Breast epithelium (tissue), 4 donors: ENCODE results near the gene PLEKHM1. TPM values are rescaled to one million over a fixed set of nuclear protein-coding genes. Genes with fewer than 3 reads are reported as not detected.
"Not testable (repeated sequence)": the region's sequence is repeated elsewhere in the genome, so short reads cannot be mapped to it uniquely, and the experiment has no call there.

Experiments
- DNase-seq, 2 donors: peaks; one replicate each; pipeline ENCODE4 v3.0.0-alpha.2; 2019; ENCODE audit warnings: low spot score in 2 of 2
- H3K27ac ChIP-seq, 2 donors: fragments of 200-600 bp; sonication (generic) in 1 of 2; one replicate each; pipeline ENCODE4 v1.5.1; 2016 to 2019; ENCODE audit warnings: mild to moderate bottlenecking in 1 of 2
- H3K27me3 ChIP-seq, 2 donors: fragments of 200-600 bp; sonication (generic) in 1 of 2; one replicate each; pipeline versions ENCODE4 v1.5.1 to v1.6.0; 2017 to 2019; ENCODE audit warnings: control low read depth in 1 of 2, mild to moderate bottlenecking in 1 of 2
- H3K36me3 ChIP-seq: fragments of 200-600 bp; one replicate; pipeline ENCODE4 v1.5.1; 2019
- H3K4me1 ChIP-seq, 2 donors: fragments of 200-600 bp; sonication (generic); one replicate each; pipeline ENCODE4 v1.5.1; 2016 to 2019; ENCODE audit warnings: control low read depth in 1 of 2
- H3K4me3 ChIP-seq, 3 donors: fragments of 200-600 bp; sonication (generic); 1 replicate in 2 of 3; 2 replicates in 1 of 3; pipeline ENCODE4 v1.5.1; 2016 to 2019; ENCODE audit warnings: mild to moderate bottlenecking in 3 of 3, moderate library complexity in 2 of 3
- H3K9me3 ChIP-seq, 2 donors: fragments of 200-600 bp; sonication (generic) in 1 of 2; one replicate each; pipeline ENCODE4 v1.5.1; 2016 to 2019; ENCODE audit warnings: control low read depth in 1 of 2
- POLR2AphosphoS5 ChIP-seq, 3 donors: sonication (generic); formaldehyde crosslinking; IDR thresholded peaks; one replicate each; pipeline ENCODE4 v1.6.1; 2017; ENCODE audit warnings: antibody characterized with exemption in 3 of 3
- intact Hi-C: fragments of 100-400 bp; cut with DNase I; formaldehyde crosslinking; loops from one replicate; pipeline ENCODE4 v1.15.1; 2023; ENCODE audit warnings: low total_unique reads
- total RNA-seq, 3 donors: library from RNA; depleted of rRNA; stranded (reverse); fragments of >200 nt; gene quantifications; one replicate each; pipeline ENCODE4 v1.1.0, GENCODE V29; 2016

Gene PLEKHM1
- total RNA-seq, 3 donors from 2014 or later, result 31.5 to 49.0 (median 36.9) TPM

GRCh38 chr17:45487704-45488103 lies 2.8 kb downstream of the PLEKHM1 start:
- H3K9me3 ChIP-seq, H3K27me3 ChIP-seq, intact Hi-C loops, H3K4me1 ChIP-seq, H3K36me3 ChIP-seq, H3K4me3 ChIP-seq: not testable (repeated sequence)
- peak overlapping the region; percentile 80 to 93 for H3K27ac ChIP-seq
- peak; percentile 75 to 89 for DNase-seq
- TF ChIP-seq POLR2AphosphoS5 (IDR thresholded peaks at IDR 0.05), result peak; percentile 38 to 62 (median 53)

DNA sequence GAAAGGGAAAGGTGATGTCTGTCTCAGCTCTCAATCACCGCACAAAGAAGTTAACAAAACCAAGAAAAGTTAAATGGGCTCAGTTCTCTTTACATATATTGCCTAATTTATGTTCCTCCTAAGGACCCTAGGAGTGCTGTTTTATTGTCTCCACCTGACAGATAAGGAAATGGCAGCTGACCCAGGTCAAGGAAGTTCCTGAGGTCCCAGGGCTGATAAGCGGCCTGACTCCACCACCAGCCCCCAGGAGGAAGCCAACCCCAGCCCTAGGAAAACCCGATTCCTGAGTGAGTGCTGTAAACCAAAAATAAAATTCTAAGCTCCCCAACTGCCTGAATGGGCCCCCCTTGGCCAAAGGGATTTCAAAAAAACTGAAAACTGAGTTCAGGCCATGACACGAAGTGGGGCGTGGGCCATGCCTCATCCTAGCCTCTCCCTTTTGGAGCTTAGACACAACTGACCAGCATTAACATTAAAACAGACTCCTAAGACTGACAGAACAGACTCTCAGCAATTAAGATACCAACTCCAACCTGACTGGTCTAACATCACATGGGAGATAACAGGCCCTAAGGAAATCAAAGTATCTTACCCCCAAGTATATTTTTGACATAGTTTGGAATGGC lies 6.8 kb downstream of the PLEKHM1 start:
- DNase-seq, H3K27me3 ChIP-seq, H3K9me3 ChIP-seq, intact Hi-C loops, H3K36me3 ChIP-seq, H3K4me3 ChIP-seq, H3K4me1 ChIP-seq: not testable (repeated sequence)
- H3K27ac ChIP-seq, result peak overlapping the region in 1 of 2 donors; percentile 17

DNA sequence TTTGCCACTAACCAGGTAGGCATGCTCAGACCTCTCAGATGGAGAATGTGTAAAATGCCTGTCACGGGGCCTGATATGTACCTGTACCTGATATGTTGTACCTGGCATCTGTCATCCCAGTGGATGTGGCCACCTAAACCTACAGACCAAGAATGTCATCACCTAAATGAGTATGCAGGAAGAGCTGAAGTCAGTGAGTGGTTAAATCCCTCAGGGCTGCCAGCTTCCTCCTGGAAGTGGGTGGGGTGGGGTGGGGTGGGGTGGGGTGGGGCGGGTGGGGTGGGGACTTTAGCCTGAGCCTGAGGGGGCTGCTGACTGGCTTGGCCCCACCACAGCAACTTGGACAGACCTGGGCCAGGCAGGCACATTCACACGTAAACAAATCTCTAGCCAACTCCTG lies 7.3 kb downstream of the PLEKHM1 start:
- DNase-seq, H3K4me1 ChIP-seq, intact Hi-C loops: not testable (repeated sequence)

GRCh38 chr17:45482317-45482716 lies 8.2 kb downstream of the PLEKHM1 start:
- H3K9me3 ChIP-seq, DNase-seq, H3K36me3 ChIP-seq, H3K27me3 ChIP-seq, H3K27ac ChIP-seq, H3K4me1 ChIP-seq, intact Hi-C loops, H3K4me3 ChIP-seq: not testable (repeated sequence)

More for the DNA sequence above, 7.3 kb downstream of the PLEKHM1 start:
- H3K4me3 ChIP-seq, H3K9me3 ChIP-seq, H3K36me3 ChIP-seq, H3K27me3 ChIP-seq: not testable (repeated sequence)
- H3K27ac ChIP-seq, result peak overlapping the region in 1 of 2 donors; percentile 17

GRCh38 chr17:45475436-45475835 lies 15.1 kb downstream of the PLEKHM1 start:
- H3K4me3 ChIP-seq, DNase-seq, H3K9me3 ChIP-seq, H3K27ac ChIP-seq, H3K36me3 ChIP-seq, H3K27me3 ChIP-seq, intact Hi-C loops, H3K4me1 ChIP-seq: not testable (repeated sequence)

GRCh38 chr17:45472249-45472648 lies 18.3 kb downstream of the PLEKHM1 start:
- DNase-seq, H3K9me3 ChIP-seq, H3K36me3 ChIP-seq, H3K27ac ChIP-seq, H3K27me3 ChIP-seq, H3K4me3 ChIP-seq, intact Hi-C loops, H3K4me1 ChIP-seq: not testable (repeated sequence)

DNA sequence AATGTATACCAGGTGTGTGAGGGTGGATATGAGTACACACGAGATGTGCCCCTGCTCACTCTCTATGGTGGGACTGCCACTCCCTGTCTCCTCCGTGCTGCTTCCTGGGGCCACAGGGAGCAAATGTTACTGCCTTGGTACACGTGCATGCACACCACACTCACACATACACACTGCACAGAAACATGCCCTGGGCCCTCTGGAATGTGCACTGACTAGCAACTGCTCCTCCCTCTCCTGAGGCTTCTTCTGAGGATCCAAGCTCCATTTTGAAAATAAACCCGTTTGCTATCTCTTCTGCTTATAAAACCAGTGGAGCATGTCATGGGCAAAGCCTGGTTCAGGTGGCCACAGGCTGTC lies 21.3 kb downstream of the PLEKHM1 start:
- intact Hi-C loops, H3K27me3 ChIP-seq, H3K4me1 ChIP-seq, H3K36me3 ChIP-seq, DNase-seq, H3K4me3 ChIP-seq, H3K9me3 ChIP-seq: not testable (repeated sequence)
- H3K27ac ChIP-seq, result peak overlapping the region; percentile 45 to 50

DNA sequence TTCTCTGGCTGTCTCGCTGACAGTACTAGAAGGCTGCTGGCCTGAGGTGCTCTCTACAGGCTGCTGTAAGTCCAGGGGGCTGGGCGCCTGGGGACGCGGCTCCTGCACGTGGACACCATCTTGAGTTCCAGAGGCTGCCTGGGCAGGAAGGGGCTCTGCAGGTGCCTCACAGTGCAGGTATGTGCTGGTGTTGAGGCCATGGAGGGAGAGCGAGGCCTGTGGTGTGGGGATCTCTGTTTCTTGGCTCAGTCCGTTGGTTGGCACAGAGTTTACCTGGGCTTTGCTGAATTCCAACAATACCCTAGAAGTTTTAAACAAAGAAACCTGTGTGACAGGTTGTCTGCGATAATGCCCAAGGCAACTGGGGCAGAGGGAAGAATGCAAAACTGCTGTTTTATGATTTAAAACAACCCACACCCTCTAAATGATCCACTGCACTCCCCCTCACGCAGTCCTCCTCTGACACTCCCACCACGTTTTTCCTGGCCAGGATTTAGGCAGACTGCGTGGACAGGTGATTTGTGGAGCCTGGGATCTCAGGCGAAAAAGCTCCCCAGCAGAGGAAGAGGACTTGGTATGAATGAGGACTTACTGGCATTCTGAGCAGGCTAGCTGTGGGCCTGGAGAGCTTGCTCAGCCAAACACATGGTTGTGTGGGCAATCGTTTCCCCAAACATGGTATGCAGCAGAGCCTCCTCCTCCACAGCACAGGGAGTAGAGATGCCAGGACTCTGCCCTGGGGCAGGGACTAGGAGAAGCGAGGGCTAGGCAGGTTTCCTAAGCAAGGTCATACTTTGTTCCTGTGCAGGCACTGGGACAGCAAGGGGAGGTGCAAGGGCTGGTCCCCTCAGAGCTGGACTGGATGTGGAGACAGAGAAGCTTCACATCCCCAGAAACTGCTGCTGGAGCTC lies 22.0 kb downstream of the PLEKHM1 start:
- intact Hi-C loops, H3K9me3 ChIP-seq, H3K4me3 ChIP-seq, H3K4me1 ChIP-seq, H3K36me3 ChIP-seq, H3K27me3 ChIP-seq: not testable (repeated sequence)
- H3K27ac ChIP-seq, result peak overlapping the region; percentile 45 to 50
- peak; percentile 65 to 74 for DNase-seq

GRCh38 chr17:45461524-45462327 lies 28.8 kb downstream of the PLEKHM1 start:
- H3K4me1 ChIP-seq, intact Hi-C loops, DNase-seq, H3K4me3 ChIP-seq, H3K36me3 ChIP-seq, H3K27me3 ChIP-seq, H3K9me3 ChIP-seq: not testable (repeated sequence)
- peak overlapping the region in 1 of 2 donors; percentile 29 for H3K27ac ChIP-seq

GRCh38 chr17:45460422-45460821 lies 30.1 kb downstream of the PLEKHM1 start:
- DNase-seq, intact Hi-C loops, H3K9me3 ChIP-seq, H3K27me3 ChIP-seq, H3K4me1 ChIP-seq, H3K27ac ChIP-seq, H3K4me3 ChIP-seq, H3K36me3 ChIP-seq: not testable (repeated sequence)

GRCh38 chr17:45454341-45454740 lies 36.2 kb downstream of the PLEKHM1 start:
- H3K4me3 ChIP-seq, DNase-seq, H3K27me3 ChIP-seq, H3K27ac ChIP-seq, intact Hi-C loops, H3K9me3 ChIP-seq, H3K36me3 ChIP-seq, H3K4me1 ChIP-seq: not testable (repeated sequence)

- DNase-seq, H3K4me3 ChIP-seq, H3K4me1 ChIP-seq, H3K27ac ChIP-seq, H3K27me3 ChIP-seq, H3K9me3 ChIP-seq, H3K36me3 ChIP-seq, intact Hi-C loops: not testable (repeated sequence)
Measured at GRCh38 chr17:45453731-45454130, 36.8 kb downstream of the PLEKHM1 start.

DNA sequence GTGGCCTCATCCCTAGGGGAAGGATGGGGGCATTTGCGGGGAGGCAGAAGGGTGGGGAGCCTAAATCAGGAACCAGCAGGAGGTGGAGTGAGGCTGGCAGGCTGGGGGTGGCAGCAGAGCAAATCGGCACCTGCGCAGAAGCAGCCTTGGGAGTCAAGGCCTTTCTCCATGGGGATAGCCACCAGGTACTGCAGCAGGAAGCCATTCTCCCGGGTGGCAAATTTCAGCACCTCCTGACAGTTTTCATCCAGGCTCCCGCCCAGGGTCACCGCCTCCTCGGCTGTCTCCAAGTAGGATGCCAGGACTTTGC lies 37.3 kb downstream of the PLEKHM1 start:
- H3K36me3 ChIP-seq, H3K4me3 ChIP-seq, H3K4me1 ChIP-seq, H3K27me3 ChIP-seq, H3K9me3 ChIP-seq, DNase-seq, H3K27ac ChIP-seq, intact Hi-C loops: not testable (repeated sequence)
